Colon (tissue), 2 donors: ENCODE results near the gene CELA3A.
"Not testable (repeated sequence)": the region's sequence is repeated elsewhere in the genome, so short reads cannot be mapped to it uniquely, and the experiment has no call there.

ENCODE experiments used
- FAIRE-seq: peaks from 2 replicates; lab custom pipeline; 2012; peaks lifted over from hg19 to GRCh38; lab: Jason Lieb, UNC
- donor health status: control.
- donor health status: control.

CELA3A gene

DNA sequence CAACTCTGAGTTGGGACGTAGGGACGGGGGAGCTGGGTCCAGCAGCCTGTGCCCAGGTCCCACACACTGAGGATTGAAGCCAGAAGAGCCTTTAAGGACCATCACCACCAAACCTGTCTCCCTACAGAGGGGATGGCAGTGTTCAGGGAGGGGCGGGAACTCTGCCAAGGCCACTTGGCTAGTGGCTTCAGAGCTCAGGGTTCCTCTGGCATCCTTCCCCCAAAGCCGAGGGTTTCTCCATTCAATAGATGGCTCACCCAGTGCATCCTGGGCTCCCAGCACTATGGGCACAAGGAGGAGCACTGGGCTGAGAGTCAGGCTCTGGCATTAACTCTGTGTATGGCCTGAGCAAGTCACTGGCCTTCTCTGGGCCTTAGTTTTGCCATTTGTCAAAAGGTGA, 20.2 kb upstream of the CELA3A start:
- FAIRE-seq, result not testable (repeated sequence)

DNA sequence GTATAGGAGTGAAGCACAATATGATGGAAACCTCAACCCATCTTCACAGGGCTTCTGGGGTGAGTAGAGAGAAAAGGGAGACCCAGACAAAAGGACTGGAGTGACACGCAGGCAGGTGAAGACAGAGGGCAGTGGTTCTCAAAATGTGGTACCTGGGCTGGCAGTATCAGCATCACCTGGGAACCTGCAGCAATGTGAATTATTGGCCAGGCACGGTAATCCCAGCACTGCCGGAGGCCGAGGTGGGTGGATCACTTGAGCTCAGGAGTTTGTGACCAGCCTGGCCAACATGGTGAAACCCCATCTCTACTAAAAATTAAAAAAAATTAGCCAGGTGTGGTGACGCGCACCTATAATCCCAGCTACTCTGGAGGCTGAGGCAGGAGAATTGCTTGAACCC, 19.3 kb upstream of the CELA3A start:
- FAIRE-seq, result not testable (repeated sequence)

DNA sequence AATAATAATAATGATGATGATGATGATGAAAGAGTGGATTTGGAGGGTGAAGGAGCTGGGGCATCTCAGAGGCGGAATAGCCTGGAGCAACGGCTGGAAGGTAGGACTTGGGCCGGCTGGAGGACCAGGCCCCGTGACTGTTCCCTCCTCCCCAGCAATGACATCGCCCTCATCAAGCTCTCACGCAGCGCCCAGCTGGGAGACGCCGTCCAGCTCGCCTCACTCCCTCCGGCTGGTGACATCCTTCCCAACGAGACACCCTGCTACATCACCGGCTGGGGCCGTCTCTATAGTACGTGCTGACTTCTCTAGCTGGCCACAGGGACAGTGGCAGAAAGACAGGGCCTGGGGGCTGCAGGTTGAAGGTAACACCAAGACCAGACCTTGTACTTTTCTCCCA, 17.9 kb upstream of the CELA3A start:
- not testable (repeated sequence) for FAIRE-seq

DNA sequence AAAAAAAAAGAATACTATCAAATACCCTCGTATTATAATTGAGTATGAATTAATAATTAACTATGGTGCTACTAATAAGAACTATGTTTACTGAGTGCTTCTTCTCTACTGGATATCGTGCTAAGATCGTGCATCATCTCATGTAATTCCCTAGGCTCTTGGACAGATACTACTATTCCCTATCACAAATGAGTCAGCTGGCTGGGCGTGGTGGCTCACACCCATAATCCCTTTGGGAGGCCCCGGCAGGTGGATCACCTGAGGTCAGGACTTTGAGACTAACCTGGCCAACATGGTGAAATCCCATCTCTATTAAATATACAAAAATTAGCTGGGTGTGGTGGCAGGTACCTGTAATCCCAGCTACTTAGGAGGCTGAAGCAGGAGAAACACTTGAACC, 15.6 kb upstream of the CELA3A start:
- not testable (repeated sequence) for FAIRE-seq

DNA sequence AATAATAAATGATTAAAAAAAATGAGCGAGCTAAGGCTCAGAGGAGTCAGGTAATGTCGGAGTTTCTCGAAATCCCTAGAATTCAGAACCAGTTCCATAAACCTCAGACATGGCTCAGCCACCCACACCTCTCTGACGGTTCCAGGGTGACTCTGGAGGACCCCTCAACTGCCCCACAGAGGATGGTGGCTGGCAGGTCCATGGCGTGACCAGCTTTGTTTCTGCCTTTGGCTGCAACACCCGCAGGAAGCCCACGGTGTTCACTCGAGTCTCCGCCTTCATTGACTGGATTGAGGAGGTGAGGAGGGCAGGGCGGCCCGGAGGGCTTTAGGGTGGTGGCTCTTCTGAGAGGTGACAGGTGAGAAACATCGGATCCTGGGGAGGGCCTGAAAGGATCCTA, 15.1 kb upstream of the CELA3A start:
- FAIRE-seq, result not testable (repeated sequence)

DNA sequence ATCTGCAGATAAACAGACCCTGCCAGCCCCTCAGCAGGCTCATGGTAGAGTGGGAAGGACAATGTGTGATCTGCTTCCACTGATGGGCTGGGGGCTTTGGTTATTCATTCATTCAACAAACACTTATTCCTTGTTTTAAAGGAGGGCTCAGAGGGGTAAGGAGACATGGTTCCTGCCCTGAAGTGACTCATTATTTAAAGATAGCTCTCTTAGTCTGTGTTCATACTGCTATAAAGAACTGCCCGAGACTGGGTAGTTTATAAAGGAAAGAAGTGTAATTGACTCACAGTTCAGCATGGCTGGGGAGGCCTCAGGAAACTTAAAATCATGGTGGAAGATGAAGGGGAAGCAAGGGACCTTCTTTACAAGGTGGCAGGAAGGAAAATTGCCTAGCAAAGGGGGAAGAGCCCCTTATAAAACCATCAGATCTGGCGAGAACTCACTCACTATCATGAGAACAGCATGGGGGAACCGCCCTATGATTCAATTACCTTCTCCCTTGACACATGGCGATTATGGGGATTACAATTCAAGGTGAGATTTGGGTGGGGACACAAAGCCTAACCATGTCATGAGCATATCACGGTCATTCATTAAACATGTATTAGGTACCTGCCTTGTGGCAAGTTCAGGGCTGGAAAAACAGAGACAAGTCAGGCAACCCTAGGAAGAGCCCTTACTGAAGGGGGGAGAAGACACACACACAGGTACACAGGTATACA, 11.6 kb upstream of the CELA3A start:
- not testable (repeated sequence) for FAIRE-seq

DNA sequence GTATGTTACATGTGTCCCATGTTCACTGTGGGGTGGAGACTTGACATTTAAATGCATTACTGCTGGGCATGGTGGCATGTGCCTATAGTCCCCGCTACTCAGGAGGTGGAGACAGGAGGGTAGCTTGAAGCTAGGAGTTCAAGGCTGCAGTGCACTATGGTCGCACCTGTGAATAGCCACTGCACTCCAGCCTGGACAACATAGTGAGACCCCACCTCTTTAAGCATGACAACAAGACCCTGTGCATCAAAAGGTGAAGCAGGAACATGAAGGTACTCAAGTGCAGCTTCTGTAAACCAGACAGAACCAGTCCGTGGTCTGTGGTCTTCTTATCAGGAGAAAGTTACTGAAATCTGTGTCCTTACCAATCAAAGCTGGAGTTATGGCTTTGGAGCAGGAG, 9.3 kb upstream of the CELA3A start:
- FAIRE-seq, result not testable (repeated sequence)

DNA sequence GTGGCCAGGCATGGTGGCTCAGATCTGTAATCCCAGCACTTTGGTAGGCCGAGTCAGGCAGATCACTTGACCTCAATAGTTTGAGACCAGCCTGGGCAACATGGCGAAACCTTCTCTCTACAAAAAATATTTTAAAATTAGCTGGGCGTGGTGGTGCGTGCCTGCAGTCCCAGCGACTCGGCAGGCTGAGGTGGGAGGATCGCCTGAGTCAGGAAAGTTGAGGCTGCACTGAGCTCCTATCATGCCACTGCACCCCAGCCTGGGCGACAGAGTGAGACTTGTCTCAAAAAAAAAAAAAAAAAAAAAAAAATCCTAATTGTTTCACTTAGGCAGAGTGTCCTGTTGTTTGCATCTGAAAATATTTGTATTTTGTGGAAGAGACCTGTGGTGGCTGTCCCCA, 6.7 kb upstream of the CELA3A start:
- not testable (repeated sequence) for FAIRE-seq

DNA sequence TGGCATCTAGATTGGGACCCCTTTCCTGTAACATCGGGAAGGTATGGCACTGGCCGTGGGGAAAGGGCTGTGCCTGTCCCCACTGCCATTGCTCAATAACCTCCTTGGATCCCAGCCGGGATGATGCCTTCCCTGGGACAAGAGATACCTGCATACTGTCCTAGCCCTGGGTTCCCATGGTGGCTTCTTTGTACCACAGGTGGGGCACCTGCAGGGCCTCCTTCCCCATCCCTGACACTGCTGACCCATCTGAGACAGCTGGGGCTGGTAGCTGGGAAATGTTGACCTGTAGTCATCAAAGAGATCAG, 4.8 kb upstream of the CELA3A start:
- not testable (repeated sequence) for FAIRE-seq

DNA sequence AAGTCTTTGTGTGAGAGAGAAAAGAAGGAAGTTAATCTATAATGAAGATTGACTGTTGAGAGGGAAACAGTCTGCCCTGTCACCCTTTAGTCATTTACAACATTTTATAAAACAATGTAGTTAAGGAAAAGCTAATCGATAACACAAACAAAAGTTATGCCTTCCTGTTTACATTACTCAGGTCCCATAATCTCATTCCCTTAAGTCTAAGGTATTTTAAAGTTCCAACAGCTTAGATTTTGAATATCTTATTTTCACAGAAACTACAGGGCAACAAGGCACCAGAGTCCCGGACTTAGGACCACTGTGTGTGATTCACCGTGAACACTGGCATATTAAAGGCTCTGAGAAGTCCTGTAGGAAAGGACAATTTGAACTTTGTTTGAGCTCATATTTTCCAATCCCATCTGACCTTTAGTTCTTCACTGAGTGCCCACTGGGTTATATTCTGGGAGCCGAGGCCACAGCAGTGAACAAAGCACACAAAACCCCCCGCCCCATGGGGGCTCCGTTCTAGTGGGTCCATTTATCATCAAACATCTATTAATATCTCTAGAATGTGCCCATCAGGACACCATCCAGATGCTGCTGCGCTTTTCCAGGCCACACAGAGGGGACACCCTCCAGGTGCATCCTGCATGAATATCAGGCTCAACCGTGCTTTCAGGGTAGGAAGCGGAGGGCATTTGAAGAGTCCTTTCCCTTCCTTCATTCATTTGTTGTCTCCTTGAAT, 3.4 kb upstream of the CELA3A start:
- FAIRE-seq, result peak; percentile 73

DNA sequence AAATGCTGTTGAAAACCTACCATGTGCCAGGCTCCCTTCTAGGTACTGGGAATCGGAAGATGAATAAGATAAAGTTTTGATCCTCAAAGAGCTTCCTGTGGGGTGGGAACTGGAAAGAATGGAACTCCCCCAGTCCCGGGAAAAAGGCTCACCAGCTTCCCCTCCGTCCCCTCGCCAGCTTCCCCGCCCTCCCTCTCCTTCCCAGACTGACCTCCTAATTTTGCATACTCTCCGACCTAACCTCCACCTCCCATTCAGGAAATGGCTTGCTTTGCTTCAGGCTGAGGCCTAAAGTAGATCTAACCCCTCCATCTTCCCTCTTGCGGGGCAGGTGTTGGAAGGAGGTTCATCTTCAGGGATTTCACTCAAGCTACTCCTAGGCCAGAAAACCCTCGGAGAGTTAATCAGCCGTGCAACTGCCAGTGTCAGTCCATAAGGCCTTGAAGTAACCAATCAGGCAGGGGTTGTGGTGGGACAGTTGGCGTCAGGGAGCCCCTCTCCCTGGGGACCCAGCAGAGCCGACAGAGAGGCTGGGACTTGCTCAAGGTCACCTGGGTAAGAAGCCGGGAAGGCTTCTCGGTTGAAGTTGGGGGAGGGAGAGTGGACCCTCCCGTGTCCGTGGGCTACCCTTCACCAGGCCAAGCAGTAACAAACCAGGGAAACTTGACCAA, 2.7 kb upstream of the CELA3A start:
- not testable (repeated sequence) for FAIRE-seq

DNA sequence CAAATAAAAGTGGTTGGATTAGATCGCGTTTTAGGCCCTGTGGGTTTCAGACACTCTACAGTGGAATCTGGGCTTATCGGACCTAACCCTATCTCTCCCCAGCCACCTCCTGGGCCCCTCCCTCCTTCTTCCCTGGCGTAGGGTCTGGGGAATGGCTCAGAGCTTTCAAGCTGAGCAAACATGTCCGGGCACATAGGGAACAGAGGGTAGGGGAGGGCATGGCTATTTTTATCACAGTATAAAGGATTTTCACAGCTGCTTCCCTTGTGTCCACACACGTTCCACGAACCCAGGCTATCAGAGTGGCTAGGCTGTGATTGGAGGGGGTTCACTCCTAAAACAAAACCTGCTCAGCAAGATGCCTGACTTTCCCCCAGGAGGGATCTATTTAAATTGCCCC, 1.8 kb upstream of the CELA3A start:
- FAIRE-seq, result not testable (repeated sequence)

DNA sequence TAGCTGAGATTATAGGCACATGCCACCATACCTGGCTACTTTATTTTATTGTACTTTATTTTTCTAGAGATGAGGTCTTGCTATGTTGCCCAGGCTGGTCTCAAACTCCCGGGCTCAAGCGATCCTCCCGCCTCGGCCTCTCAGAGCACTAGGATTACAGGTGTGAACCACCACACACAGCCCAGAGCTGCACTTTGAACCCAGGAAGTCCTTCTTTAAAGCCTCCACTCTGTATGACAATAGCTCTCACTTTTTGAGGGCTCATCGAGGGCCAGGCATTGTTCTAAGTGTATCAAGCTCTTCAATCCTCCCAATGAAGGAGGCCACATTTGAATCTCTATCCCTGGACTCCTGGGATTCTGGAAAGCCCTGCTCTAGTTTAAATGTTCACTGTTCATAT, 1.0 kb downstream of the CELA3A start:
- not testable (repeated sequence) for FAIRE-seq

DNA sequence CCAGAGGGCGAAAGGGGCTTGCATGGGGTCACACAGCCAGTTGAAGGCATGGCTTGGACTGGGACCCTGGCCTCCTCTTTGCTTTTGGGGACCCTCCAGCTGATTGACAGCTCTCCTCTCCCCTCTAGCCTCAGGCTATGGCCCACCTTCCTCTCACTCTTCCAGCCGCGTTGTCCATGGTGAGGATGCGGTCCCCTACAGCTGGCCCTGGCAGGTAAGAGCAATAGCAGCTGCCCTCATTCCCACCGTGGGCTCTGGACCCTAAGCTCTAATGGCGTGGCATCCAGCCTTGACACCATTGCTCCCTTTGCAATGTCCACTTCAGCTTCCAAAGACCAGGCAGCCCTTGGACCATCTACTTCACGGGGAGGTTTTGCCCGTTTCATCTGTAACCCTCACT, 1.4 kb downstream of the CELA3A start:
- FAIRE-seq, result not testable (repeated sequence)

DNA sequence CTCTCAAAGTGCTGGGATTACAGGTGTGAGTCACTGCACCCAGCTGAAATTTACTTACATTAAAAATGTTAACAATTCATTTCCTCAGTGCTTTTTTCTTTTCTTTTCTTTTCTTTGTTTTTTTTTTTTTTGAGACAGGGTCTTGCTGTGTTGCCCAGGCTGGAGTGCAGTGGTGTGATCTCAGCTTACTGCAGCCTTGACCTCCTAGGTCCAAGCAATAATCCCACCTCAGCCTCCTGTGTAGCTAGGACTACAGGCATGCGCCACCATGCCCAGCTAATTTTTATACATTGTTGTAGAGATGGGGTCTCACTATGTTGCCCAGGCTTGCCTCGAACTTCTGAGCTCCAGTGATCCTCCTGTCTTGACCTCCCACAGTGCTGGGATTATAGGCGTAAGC, 2.5 kb downstream of the CELA3A start:
- not testable (repeated sequence) for FAIRE-seq

DNA sequence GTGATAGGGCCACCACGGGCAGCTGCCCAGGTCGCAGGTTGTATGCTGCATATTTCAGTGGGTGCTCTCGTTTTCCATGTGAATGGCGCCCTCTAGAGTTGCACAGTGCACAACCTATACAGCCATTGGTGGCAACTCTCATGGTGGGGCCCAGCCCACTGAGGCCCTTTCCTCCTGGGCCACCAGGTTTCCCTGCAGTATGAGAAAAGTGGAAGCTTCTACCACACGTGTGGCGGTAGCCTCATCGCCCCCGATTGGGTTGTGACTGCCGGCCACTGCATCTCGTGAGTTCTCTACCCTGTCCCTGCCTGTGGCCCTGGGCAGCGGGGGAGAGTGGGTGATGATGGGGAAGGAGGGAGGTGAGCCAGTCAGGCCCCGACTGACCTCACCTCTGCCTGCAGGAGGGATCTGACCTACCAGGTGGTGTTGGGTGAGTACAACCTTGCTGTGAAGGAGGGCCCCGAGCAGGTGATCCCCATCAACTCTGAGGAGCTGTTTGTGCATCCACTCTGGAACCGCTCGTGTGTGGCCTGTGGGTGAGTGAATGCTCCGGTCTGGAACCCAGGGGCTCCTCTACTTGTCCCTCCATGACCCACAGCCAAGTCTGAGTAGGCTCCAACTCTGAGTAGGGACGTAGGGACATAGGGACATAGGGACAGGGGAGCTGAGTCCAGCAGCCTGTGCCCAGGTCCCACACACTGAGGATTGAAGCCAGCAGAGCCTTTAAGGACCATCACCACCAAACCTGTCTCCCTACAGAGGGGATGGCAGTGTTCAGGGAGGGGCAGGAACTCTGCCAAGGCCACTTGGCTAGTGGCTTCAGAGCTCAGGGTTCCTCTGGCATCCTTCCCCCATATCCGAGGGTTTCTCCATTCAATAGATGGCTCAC, 4.0 kb downstream of the CELA3A start:
- FAIRE-seq, result not testable (repeated sequence)

DNA sequence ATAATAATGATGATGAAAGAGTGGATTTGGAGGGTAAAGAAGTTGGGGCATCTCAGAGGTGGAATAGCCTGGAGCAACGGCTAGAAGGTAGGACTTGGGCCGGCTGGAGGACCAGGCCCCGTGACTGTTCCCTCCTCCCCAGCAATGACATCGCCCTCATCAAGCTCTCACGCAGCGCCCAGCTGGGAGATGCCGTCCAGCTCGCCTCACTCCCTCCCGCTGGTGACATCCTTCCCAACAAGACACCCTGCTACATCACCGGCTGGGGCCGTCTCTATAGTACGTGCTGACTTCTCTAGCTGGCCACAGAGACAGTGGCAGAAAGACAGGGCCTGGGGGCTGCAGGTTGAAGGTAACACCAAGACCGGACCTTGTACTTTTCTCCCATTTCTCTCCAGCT, 5.3 kb downstream of the CELA3A start:
- FAIRE-seq, result not testable (repeated sequence)

DNA sequence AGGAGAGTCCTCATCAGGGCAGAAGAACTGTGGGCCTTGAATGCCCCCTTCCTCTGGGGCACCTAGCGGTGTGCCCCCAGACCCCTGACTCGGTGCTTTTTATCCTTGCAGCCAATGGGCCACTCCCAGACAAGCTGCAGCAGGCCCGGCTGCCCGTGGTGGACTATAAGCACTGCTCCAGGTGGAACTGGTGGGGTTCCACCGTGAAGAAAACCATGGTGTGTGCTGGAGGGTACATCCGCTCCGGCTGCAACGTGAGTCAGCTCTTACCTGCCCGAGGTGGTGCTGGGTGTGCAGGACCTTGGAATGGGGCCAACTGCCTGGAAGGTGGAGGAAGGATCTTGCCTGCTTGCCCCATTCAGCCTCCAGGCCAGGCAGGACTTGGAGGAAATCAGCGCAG, 5.8 kb downstream of the CELA3A start:
- not testable (repeated sequence) for FAIRE-seq

DNA sequence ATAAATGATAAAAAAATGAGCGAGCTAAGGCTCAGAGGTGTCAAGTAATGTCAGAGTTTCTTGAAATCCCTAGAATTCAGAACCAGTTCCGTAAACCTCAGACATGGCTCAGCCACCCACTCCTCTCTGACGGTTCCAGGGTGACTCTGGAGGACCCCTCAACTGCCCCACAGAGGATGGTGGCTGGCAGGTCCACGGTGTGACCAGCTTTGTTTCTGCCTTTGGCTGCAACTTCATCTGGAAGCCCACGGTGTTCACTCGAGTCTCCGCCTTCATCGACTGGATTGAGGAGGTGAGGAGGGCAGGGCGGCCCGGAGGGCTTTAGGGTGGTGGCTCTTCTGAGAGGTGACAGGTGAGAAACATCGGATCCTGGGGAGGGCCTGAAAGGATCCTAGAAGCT, 8.1 kb downstream of the CELA3A start:
- not testable (repeated sequence) for FAIRE-seq

DNA sequence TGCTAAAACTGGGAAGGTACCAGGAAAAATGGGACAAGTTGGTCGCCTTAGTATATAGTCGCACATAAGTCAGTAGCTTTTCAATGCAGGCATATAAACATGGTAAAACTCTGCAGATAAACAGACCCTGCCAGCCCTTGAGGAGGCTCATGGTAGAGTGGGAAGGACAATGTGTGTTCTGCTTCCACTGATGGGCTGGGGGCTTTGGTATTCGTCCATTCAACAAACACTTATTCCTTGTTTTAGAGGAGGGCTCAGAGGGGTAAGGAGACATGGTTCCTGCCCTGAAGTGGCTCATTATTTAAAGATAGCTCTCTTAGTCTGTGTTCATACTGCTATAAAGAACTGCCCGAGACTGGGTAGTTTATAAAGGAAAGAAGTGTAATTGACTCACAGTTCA, 11.3 kb downstream of the CELA3A start:
- FAIRE-seq, result not testable (repeated sequence)

DNA sequence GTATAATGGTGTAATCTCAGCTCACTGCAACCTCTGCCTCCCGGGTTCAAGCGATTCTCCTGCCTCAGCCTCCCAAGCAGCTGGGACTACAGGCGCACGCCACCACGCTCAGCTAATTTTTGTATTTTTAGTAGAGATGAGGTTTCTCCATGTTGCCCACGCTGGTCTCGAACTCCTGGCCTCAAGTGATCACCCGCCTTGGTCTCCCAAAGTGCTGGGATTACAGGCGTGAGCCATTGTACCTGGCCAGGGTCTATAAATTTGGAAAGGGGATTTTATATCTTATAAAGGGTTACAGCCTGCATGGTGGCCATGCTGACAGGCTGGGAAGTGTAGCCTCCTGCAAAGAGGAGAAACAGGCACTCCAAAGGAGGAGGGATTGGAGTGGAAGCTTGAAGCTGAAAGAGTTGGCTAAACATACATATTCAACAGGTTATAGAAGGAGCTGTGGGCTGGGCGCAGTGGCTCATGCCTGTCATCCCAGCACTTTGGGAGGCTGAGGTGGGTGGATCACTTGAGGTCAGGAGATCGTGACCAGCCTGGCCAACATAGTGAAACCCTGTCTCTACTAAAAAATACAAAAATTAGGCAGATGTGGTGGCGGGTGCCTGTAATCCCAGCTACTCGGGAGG, 13.2 kb downstream of the CELA3A start:
- not testable (repeated sequence) for FAIRE-seq
